OCI-LY7 (cell line): ENCODE measurements around the gene GPR180.

Experiments
- CTCF ChIP-seq: fragments of 200-600 bp; sonication (generic); conservative IDR thresholded peaks from 2 replicates; pipeline ENCODE4 v1.5.1; 2014; ENCODE audit warnings: mild to moderate bottlenecking, antibody characterized with exemption, low read length, moderate library complexity, mixed read lengths
- EZH2phosphoT487 ChIP-seq: fragments of 200-600 bp; sonication (generic); IDR thresholded peaks from 2 replicates; pipeline ENCODE4 v1.6.1; 2018; ENCODE audit warnings: low read depth, borderline replicate concordance, mild to moderate bottlenecking, mixed run types, antibody characterized with exemption, low read length, moderate library complexity, mixed read lengths

GRCh38 chr13:94682229-94682628 is 80.6 kb downstream of the GPR180 start:
- no peak for TF ChIP-seq CTCF
- TF ChIP-seq EZH2phosphoT487: no peak
